NT2/D1 (cell line): Measurements from ENCODE around the gene NCOR1.

Experiments
- SUZ12 ChIP-seq: IDR thresholded peaks from 2 replicates; pipeline ENCODE4 v1.6.1; 2011; ENCODE audit not compliant: insufficient read length, insufficient read depth; ENCODE audit errors: extremely low read depth
- YY1 ChIP-seq: IDR thresholded peaks from 2 replicates; pipeline ENCODE4 v1.6.1; 2011; ENCODE audit not compliant: insufficient read length, insufficient read depth
- ZNF274 ChIP-seq: IDR thresholded peaks from 2 replicates; pipeline ENCODE4 v1.6.1; 2011; ENCODE audit warnings: mild to moderate bottlenecking, low read depth, low read length

DNA sequence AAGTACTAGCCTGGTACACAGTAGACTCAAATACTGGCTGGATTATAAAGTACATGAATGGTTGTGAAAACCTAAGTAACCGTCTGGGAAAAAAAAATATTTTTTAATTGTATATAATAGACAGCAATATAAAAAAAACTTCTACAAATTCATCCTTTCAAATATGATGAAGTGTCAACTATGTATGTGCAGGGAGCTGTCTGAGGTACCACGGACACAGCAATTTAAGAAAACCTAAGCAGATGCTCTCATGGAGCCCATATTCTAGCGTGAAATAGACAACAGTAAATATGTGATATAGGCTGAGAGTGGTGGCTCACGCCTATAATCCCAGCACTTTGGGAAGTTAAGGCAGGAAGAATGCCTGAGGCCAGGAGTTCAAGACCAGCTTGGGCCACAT is 111.1 kb downstream of the NCOR1 start:
- TF ChIP-seq SUZ12 (no peak), ZNF274 (no peak), YY1 (no peak)
